D721Med (cell line): ENCODE measurements around the gene ITGA1.

ENCODE experiments used
- DNase-seq: peaks from one replicate; pipeline ENCODE4 v3.0.0; 2011; ENCODE audit warnings: low spot score; ENCODE audit not compliant: insufficient read length
- FAIRE-seq: peaks from 2 replicates; lab custom pipeline; 2011; peaks lifted over from hg19 to GRCh38; lab: Jason Lieb, UNC
- TF ChIP-seq, protein P1 (sequence below): IDR thresholded peaks from 2 replicates; pipeline ENCODE4 v1.5.1; 2012; ENCODE audit warnings: mild to moderate bottlenecking, control low read depth; ENCODE audit not compliant: insufficient read depth; ENCODE audit errors: missing control alignments

ITGA1 gene

DNA sequence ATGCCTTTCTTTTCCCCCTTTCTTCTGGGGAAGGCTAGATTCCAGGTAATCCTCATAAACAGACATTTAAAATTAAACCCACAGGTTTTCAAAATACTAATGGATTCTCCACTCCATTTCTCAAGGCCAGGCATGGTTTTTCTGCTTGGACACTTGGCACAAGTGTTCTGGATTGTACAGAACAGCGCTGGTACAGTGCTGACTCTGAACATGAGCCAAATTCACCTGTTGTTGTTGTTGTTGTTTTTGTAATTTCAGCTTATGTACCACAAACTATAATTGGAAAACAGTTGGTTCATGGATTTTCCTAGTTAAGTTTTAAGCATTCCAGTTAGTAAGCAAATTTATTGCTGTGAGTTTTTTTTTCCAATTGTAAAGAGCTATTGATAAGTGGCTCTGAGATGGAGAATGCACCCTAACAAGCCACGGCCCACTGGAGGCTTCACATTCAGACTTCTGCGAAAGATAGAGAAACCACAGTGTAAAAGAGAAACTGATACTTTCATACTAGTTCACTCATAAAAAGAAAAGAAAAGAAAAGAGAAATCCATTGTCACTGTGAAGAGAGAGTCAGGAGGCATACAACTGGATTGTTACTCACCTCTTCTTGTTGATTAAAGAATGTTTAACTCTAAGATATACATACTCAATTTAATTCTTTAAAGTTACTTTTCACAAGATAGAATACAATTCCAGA, 16.2 kb upstream of the ITGA1 start:
- TF ChIP-seq, protein P1, sequence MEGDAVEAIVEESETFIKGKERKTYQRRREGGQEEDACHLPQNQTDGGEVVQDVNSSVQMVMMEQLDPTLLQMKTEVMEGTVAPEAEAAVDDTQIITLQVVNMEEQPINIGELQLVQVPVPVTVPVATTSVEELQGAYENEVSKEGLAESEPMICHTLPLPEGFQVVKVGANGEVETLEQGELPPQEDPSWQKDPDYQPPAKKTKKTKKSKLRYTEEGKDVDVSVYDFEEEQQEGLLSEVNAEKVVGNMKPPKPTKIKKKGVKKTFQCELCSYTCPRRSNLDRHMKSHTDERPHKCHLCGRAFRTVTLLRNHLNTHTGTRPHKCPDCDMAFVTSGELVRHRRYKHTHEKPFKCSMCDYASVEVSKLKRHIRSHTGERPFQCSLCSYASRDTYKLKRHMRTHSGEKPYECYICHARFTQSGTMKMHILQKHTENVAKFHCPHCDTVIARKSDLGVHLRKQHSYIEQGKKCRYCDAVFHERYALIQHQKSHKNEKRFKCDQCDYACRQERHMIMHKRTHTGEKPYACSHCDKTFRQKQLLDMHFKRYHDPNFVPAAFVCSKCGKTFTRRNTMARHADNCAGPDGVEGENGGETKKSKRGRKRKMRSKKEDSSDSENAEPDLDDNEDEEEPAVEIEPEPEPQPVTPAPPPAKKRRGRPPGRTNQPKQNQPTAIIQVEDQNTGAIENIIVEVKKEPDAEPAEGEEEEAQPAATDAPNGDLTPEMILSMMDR = no peak
- no peak for FAIRE-seq
- no peak for DNase-seq

DNA sequence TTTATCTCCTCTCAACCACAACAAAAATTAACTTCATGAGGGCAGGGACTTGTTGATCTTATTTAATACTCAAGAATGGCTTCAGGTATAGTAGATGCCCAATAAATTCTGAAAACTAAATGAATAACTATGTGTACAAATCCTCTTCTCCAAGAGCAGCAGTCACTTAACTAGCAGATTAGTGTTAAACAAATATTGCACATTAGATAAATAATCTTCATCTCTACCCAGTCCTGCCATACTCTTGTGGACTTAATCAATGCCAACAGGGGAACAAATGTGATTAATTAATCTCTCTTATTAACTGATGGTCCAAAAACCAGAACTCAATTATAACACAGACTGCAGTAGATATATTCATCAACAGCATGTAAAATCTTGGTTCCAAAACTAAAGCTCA, 15.0 kb upstream of the ITGA1 start:
- no peak for FAIRE-seq
- TF ChIP-seq, protein P1 = no peak
- no peak for DNase-seq

DNA sequence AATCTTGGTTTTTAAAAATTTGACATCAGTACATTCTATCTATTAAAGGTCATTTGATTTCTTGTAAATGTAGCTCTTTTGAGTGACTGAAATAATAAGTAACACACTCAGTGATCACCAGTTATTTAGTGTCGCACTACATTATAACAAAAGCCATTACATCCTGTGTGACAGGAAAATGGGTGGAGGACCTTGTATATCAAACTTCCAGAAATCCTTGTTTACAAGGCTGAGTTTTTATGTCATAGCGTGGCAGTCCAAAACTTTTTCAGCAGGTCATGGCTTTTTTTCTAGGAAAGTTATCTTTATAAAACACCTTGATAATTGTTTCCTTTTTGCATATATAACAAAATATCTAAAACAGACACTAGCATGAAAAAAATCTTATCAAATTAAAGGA, 14.4 kb upstream of the ITGA1 start:
- DNase-seq (no peak), FAIRE-seq (no peak)
- TF ChIP-seq, protein P1 = no peak

DNA sequence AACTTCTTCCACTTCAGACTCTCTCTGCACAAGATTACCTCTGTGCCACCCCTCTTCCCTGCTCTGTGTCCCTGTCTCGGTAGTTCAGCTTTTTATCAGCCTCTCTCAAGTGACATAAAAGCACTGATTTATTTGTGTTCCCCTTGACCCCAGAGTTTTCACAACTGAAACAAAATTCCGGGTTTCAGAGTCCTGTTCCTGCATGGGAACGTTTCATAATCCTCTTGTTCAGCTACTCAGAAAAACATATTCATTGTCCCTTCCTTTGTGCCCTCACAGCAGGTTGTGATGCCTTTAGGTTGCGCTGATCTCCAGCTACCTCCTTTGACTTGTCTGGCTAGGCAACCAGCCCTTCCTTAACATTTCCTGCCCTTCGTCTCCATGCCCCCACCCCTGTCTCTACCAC, 13.7 kb upstream of the ITGA1 start:
- FAIRE-seq = no peak
- DNase-seq = no peak
- TF ChIP-seq, protein P1 = no peak

DNA sequence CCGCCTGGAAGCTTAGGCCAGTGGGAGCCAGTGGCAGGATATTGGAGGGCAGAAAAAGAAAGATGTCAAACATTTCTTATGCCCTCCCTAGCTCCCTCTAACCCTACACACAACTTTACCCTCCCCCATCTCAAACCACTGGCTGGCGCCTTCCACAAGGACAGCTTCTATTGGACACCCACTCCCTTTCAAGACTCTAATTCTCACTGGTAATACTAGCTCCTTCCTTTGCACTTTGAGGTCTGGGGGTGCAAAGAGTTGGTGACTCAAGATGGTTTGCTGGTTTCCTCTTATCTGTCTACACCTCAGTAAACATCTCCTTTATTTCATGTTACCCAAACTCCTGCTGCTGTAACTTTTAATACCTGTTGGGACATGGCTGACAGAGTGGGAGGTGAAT, 11.6 kb upstream of the ITGA1 start:
- TF ChIP-seq, protein P1 = no peak
- no peak for DNase-seq
- no peak for FAIRE-seq

DNA sequence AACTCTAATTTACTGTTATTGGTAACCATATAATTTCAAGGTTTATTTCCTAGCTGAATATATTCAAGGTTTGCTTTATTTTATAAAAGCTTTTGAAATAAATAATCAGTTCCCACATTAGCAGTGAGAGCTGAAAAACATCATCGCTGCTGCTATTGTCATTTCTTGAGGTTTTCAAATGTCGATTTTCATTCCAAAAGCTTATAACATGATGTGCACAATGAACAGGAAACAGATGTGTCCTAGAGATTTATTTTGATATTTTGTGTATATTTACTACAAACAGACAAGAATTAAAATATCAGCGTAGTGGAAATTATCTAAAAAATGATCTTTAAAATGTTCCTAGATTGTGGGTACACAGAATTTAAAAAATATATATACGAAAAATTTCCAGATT, 10.5 kb upstream of the ITGA1 start:
- no peak for FAIRE-seq
- TF ChIP-seq, protein P1 = no peak
- DNase-seq = no peak

DNA sequence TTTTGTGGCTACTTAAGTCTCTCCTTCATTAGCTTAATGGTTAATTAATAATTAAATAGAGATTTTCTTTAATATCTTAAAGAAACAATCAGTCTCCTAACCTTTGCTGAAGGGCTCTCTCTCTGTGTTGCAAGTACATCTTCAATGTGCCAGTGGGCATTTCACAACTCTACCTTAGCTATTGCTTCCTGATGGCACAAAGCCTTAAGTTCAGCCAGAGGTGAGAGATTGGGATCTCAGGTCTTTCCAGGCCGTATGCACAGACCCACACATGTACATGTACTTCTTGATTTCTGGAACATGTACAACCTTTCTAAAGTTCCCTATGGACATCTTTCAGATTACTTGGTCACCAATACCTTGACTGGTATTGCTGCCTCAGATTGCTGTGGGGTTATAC, 8.9 kb upstream of the ITGA1 start:
- no peak for FAIRE-seq
- DNase-seq = no peak
- TF ChIP-seq, protein P1 = no peak
